CD4-positive, alpha-beta T cell treated with Interleukin-15 for 4 hours (primary cell): ENCODE data around the gene LSM10.
A peak's percentile ranks its signal among the peaks of the same experiment; 100 is the strongest.

Experiments
- DNase-seq: peaks from one replicate; pipeline ENCODE4 v3.0.0-alpha.2; 2020; ENCODE audit warnings: low spot score

Gene LSM10

DNA sequence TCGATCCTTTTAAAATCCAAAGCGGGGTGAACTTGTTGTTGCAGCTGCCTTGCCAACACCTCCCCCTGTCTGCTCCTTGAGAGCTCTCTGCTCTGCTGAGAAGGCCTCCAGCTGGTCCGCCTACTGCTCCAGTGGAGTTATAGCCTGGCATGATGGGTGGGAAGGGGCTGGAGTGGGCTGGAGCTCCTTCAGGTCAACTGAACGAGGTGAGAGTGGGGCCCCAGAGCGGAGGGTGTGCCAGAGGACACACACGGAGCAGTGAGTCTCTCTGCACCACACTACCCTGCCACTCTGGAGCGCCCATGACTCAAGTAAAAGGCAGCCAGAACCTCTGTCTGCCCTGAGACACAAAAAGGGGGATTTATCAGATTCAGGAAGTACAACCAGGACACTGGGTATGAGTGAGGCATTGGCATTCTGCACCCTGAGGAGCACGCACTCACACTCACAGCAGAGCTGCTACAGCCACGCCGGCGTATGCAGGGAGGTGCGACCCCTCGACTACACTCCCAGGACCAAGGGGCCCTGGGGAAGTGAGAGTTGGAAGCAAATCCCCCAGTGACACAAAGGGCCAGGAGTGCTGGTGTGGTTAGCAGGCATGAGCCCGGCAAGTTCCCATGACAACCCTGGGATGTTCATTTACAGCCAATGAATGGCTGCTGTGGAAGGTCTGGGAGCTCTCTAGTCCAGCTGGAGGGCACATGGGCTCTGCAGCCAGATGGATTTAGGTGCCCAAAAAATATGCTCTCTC, 46.3 kb downstream of the LSM10 start:
- DNase-seq = no peak

DNA sequence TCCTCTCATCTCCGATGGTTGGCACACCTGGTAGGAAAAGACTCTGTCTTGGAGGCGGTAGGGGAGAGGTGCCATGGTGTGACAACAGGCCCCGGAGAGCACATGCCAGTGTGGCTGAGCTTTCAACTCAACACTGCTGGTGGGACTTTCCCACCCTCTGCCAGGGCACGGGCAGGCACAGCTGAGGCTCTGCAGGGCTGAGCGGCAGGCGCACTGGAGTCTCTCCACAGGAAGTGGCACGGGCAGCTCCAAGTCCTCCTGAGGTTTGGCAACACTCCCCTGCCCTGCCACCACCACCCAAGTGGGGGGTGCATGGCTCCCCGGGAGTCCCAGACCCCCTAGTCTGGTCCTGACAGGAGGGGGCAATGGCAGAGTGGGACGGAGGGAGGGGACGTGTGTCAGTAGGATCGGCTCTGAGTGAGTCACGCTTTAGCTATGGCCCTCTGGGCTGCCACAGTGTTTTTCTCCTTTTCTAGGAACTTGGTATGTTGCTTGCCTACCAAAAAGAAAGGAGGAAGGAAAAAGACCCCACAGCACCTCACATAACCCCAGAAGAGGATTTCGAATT, 47.0 kb downstream of the LSM10 start:
- peak; percentile 55 for DNase-seq

DNA sequence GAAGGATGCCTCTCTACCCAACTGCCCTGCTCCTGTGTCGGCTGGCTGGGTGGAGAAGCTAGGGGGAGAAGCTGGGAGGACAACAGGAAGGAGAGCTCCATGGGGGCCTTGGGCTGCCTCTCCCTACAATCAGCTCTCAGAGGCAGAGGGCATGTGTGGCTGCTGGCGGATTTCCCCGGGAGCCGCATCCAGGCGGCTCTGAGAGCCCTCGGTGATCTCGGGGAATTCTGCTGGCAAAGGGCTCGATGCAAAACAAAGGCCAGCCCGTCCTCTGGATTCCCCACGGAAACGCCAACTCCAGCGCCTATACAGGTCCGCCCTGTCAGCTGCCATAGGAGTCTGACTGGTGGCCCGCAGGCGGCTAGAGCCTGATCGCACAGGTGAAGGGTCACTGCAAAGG, 47.9 kb downstream of the LSM10 start:
- no peak for DNase-seq

DNA sequence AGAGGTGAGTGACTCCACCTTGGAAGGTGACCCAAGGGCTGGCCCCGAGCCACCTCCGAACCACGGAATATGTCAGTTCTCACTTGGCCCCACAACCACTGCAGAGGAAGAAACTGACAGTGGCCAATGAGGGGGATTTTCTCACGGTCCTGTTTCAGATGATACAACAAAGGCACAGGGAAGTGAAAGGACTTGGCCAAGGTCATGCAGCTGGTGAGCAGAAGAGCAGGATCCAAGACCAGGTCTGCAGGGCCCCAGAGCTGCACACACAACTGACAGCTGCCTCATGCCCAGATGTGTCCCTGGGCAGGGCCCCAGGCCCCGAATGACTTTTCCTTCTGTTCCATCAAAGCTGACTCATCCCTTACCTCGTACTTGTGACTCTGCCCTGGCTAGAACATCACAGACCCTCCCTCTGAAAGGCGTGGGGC, 48.5 kb downstream of the LSM10 start:
- no peak for DNase-seq

DNA sequence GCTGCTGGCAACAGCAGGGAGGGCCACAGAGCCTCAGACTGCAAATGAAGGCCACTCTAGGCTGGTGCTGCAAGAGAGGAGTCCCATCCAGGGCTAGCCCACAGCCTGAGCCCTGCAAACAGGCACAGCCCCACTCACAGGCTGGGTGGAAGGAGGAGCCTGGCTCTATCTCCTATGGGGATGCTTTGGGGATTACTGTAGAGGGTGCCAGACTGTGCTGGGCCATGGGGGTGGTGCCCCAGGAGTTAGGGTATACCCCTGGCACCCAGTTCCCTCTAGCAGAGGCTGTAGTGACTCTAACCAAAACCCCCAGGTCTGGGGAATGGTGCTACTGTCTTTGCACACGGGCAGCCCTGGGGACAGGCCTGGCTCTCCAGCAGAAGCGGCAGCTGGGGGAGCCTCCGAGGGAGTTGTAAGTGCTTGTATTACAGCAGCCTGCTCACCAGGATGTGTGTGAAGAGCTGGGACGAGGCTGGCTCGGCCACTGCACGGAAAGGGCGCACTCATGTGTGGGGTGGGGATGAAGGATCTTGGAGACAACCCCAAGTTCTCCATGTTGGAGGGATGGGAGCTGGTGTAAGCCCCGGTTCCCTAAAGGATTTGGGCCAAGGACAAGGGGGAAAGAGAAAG, 50.9 kb downstream of the LSM10 start:
- no peak for DNase-seq

DNA sequence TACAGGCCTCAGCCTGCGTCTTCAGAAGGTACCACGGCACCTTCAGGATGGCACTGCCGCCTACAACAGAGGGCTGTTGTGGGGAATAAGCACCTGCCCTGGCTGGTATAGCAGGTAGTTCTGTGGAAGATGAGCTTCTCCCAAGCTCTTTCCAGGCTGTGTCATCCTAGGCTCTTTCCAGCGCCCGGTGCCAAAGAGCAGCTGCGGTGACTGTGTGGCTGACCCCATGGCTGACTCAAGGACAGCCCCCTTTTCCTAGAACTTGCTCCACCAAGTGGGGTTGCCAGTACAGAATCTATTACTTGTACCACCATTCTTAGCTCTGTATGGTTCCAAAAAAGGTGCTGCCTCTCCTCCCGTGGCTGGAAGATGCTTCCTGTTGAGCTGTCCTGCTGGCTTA, 52.4 kb downstream of the LSM10 start:
- DNase-seq = no peak

DNA sequence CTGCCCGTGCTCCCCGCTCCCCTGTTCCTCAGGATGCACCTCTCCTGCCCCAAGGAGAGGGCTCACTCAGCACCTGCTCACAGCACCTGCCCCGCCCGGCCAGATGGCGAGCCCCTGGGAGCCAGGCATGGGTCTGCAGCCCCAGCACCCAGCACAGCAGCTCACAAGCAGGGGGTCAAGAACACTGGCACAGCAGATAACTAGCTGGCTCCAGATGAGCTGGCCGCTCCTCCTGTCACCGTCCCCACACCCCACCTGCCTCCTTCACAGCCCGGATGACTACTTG, 53.4 kb downstream of the LSM10 start:
- no peak for DNase-seq

DNA sequence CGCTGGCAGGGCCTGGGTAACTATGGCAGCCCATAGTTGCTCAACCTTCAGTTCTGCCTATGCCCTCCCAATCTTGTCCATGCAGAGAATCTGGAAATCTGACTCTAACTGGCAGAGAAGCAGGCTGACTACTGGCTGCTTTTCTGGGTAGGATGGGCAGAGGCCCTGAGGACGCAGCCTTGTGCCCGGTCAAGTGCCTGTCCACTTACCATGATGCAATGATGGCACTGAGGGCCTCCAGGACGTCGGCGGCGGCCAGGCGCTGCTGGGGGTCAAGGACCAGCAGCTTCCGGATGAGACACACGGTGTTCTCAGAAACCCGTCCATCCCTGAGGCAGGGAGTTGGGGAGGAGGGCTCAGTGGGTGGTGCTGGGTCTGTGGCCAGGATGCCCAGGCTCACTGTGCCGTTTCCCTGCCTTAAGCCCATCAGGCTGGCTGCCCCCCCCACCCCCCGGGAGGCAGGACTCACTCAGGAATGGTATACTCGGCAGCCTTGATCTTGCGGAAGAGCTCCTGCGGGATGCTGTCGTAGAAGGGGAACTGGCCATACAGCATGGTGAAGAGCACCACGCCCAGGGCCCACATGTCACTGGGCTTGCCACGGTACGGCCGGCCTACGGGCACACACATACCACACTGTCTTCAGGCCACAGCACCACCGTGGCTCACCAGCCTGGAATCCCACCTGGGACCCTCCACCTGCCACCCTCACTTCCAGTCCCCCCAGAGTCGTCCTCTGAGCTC, 53.9 kb downstream of the LSM10 start:
- no peak for DNase-seq
